ENCODE data around the gene PAM.
"Not testable (repeated sequence)": the region's sequence is repeated elsewhere in the genome, so short reads cannot be mapped to it uniquely, and the experiment has no call there.

Gene PAM

DNA sequence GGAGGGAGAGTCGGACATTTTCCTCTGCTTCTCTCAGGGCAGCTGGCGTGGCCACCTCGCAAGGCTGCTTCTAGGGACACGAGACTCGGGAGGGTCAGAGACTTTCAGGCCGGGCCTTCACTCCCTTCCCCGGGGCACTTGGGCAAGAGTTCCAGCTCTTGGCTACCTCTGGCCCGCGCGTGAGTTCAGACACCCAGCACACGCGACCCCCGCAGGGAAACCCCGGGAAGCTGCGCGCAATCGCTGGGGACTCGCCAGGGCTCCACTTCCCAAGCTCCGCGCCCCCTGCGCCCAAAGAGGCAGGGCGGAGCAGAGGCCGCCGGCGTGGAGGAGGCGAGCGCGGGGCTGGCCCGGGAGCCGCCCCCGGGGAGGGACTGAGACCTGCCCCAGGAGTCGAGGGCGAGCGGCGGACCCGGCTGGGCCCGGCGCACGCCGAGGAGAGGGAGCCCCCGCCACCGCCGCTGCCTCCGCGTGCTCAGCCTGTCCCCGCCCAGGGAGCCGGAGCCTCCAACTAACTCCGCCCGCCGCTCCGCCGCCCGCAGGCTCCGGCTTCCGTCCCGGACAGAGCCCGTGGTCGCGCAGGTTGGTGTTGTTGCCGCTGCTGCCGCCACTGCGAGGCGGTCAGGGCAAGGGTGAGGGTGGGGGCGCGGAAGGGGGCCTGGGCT lies at the start of gene PAM:
Gene PAM (plus strand): TSS at position 539 of the 665 bp plus-strand sequence. CDS start 110,891 bp downstream, outside the sequence.
- DNase-seq = no peak

DNA sequence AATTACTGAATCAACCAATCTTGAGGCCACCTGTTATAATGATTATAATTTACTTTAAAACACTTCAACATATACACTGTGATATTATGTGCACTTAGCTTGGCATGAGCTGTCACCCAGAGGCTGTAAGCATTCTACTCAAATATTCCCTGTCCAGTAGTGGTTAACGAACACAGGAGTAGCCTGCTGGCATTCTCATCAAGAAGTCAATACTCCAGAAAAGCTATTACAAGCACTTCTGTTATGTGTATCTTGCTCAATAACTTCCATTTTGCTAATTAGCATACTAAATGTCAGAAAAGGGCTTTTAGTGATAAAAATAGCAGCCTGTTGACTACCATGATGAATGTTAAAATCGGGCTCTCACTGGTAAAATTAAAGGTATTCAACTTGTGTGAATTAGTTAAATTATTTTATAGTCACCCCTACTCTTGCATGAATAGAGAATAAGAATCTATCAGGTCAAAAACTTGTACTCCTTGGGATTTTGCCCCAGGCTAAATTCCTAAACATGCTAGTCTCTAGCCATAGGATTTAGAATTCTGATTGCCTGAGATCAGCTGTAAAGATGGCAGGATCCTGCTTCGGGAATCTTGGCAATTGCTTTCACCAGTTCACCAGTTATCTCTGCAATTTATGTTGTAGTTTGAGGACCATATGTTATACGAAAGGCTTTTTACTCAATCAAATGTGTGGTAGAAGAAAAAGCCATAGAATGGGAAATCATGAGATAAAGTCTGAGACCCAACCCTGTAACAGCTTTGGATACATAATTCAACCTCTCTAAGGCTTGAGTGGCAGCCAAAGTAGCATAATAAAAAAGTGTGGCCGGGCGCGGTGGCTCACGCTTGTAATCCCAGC lies 43.4 kb upstream of the PAM start:
- DNase-seq = no peak

DNA sequence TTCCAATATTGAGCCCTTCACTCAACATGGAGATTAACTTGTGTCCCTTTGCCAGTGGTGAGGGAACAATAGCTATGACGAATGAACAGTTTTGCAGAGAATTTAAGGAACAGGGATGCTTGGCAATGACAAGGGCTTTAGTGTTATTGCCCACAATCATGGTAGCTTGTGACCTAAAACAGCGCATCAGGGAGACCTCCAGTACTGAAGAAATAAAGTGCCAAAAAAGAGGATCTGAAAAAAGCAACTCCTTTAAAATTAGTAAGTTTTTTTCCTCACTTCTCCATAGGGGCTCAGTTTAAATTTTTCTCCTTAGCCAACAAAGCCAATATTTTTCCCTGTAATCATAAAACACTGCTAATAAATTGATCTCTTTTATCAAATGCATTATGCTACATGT lies 41.8 kb upstream of the PAM start:
- DNase-seq = no peak

- DNase-seq = no peak
Observed at GRCh38 chr5:102713682-102714231, 41.3 kb upstream of the PAM start.

- no peak for DNase-seq
Observed at GRCh38 chr5:102715082-102715807, 39.9 kb upstream of the PAM start.

- DNase-seq = no peak
Observed at GRCh38 chr5:102716017-102716416, 39.1 kb upstream of the PAM start.

DNA sequence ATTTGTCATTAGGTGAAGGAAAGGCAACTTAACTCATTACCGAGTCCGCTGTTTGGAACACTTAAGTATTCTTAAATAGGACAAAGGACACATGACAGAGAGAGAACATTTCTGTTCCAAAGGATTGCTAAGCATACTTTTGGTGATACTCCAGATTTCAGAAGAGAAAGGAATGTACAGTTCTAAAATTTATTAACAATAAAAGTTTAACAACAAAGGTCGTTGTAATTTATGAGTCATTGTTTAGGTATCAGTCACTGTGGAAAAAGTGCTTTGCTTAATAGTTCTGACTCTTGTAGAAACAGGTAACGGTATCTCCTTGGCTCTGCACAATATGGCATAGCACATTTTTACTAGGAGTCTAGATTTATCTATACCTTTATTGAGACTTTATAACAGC lies 36.3 kb upstream of the PAM start:
- no peak for DNase-seq

GRCh38 chr5:102719886-102720285 lies 35.2 kb upstream of the PAM start:
- DNase-seq = no peak

- DNase-seq = no peak
Observed at GRCh38 chr5:102720969-102721368, 34.1 kb upstream of the PAM start.

GRCh38 chr5:102722931-102723330 lies 32.2 kb upstream of the PAM start:
- no peak for DNase-seq

DNA sequence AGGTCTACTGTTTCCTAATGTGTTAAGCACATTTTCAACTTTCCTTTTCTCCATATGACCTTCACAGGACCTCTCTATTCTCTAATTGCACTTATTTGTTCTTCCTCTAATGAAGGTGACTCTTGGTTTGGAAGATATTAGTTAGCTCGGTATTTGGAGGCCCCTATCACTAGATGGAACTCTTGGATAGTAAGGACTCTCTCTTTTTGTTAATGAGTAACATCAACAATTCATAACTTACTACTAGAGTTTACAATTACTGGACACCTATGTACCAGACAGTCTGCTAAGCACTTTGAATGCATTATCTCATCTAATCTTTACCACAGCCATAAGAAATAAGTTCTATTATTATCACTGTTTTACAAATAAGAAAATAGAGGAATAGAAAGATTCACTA lies 23.4 kb upstream of the PAM start:
- DNase-seq = no peak

DNA sequence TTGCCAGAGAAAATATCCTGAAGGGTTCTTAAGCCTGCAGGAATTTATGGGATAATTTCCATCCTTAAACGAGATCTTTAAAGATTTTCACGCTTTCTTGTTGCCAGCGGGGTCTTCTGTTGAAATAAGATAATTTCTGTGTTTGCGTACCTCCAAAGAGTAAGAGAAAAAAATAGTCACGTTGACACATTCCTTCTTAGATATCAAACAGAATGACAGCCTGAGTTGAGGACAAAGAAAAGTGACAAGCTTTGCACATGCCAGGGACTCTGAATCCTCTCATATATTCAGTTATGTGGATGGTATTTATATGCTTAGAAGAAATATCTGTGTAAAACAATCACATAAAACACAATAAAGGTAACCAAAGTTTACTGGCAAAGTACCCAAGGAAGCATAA lies 21.6 kb upstream of the PAM start:
- no peak for DNase-seq

- no peak for DNase-seq
Observed at GRCh38 chr5:102737161-102737560, 17.9 kb upstream of the PAM start.

- DNase-seq = no peak
Observed at GRCh38 chr5:102737805-102738469, 17.2 kb upstream of the PAM start.

GRCh38 chr5:102740515-102740914 lies 14.6 kb upstream of the PAM start:
- DNase-seq = no peak

GRCh38 chr5:102742215-102742614 lies 12.9 kb upstream of the PAM start:
- no peak for DNase-seq

GRCh38 chr5:102743900-102744299 lies 11.2 kb upstream of the PAM start:
- DNase-seq = no peak

- DNase-seq = no peak
Observed at GRCh38 chr5:102747386-102748166, 7.5 kb upstream of the PAM start.

DNA sequence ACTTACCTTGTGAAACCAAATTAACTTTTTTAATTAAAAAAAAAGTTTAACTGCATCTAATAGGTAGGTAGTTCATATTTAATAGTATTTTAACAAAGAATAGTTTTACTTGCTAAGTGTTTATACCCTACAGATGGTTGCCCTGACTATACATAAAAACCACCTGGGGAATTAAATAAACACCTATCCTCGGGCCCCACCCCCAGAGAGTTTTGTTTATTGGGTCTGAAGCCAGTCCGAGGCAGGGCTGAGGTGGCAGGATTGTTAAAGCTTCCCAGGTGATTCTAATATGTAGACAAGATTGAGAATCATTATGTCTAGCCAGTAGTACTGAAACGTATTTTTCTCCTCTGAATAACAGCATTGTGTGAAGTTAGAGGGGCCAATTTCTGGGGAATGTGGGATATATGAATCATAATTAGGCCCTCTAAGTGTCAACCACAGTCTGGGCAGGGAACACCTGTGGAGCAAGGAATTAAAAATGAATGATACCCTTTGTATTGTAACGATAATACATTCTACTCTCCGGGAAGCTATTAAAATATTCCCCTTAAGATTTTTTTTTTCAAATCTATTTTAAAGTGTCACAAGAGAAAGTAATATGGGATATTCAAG lies 5.6 kb upstream of the PAM start:
- no peak for DNase-seq

DNA sequence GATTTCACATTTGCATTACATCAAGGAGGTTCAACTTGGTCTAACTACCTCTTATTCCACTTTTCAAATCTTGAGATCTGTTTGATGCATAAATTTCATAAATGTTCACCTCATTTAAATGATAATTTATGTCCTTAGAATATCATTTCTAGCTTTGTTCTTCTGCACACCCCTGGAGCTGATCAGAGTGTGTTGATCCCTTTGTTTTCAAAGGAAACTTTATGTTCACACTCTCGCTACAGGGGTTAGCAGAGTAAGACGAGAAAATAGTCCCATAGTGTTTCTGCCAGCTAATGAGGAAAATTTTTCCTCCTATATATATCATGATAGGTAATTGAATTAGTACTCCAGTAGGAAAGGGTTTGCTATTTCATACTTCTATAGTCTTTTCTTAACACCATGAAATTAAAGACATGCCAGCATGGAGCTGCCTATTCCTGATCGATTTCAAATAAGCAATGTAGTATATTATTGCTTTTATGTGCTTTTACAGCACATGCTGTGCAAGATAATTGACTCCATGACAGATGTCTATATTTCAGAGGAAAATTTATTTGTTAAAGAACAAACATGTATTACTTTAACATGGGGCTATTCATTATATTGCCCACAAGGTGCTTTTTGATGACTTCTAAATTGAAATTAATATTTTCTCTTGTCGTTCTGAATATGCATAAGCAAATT lies 4.8 kb upstream of the PAM start:
- no peak for DNase-seq

- not testable (repeated sequence) for DNase-seq
Observed at GRCh38 chr5:102751903-102752376, 3.2 kb upstream of the PAM start.
